Measurements from ENCODE around the gene PSPN.

DNA sequence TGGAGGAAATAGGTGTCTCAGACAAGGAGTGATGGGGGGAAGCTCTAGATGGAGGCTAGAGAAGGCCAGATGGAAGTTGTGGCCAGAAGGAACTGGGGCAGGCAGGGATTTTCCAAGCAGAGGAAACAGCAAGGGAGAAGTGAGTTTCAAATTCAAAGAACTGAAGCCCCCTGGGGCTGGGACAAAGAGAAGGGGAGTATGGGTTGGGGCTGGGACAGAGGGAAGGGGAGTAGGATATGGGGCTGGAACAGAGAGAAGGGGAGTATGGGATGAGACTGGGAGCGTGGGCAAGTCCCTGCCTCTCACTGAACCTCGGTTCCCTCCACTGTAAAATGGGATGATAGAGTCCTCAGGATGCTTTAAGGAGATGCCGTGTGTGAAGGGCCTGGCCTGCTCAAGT, 19.1 kb upstream of the PSPN start:
- TF ChIP-seq TCF7 (CRISPR knock-in tag; IDR thresholded peaks at IDR 0.05; ENCODE audit: low read depth) (no peak), CTCF (IDR thresholded peaks at IDR 0.05) (no peak), ZNF219 (CRISPR knock-in tag; IDR thresholded peaks at IDR 0.05; ENCODE audit: borderline replicate concordance) (no peak), TEAD1 (CRISPR knock-in tag; IDR thresholded peaks at IDR 0.05) (no peak), FOXK1 (CRISPR knock-in tag; IDR thresholded peaks at IDR 0.05) (no peak), CREB1 (CRISPR knock-in tag; IDR thresholded peaks at IDR 0.05) (no peak), GABPB1 (CRISPR knock-in tag; IDR thresholded peaks at IDR 0.05) (no peak), ATF1 (CRISPR knock-in tag; IDR thresholded peaks at IDR 0.05) (no peak), IRF2 (CRISPR knock-in tag; IDR thresholded peaks at IDR 0.05; ENCODE audit: borderline replicate concordance, low read depth) (no peak), FOXJ3 (CRISPR knock-in tag; IDR thresholded peaks at IDR 0.05; ENCODE audit: borderline replicate concordance) (no peak), ZMAT4 (CRISPR knock-in tag; IDR thresholded peaks at IDR 0.05) (no peak)
- TF ChIP-seq, protein P1, sequence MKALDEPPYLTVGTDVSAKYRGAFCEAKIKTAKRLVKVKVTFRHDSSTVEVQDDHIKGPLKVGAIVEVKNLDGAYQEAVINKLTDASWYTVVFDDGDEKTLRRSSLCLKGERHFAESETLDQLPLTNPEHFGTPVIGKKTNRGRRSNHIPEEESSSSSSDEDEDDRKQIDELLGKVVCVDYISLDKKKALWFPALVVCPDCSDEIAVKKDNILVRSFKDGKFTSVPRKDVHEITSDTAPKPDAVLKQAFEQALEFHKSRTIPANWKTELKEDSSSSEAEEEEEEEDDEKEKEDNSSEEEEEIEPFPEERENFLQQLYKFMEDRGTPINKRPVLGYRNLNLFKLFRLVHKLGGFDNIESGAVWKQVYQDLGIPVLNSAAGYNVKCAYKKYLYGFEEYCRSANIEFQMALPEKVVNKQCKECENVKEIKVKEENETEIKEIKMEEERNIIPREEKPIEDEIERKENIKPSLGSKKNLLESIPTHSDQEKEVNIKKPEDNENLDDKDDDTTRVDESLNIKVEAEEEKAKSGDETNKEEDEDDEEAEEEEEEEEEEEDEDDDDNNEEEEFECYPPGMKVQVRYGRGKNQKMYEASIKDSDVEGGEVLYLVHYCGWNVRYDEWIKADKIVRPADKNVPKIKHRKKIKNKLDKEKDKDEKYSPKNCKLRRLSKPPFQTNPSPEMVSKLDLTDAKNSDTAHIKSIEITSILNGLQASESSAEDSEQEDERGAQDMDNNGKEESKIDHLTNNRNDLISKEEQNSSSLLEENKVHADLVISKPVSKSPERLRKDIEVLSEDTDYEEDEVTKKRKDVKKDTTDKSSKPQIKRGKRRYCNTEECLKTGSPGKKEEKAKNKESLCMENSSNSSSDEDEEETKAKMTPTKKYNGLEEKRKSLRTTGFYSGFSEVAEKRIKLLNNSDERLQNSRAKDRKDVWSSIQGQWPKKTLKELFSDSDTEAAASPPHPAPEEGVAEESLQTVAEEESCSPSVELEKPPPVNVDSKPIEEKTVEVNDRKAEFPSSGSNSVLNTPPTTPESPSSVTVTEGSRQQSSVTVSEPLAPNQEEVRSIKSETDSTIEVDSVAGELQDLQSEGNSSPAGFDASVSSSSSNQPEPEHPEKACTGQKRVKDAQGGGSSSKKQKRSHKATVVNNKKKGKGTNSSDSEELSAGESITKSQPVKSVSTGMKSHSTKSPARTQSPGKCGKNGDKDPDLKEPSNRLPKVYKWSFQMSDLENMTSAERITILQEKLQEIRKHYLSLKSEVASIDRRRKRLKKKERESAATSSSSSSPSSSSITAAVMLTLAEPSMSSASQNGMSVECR (CRISPR knock-in tag; IDR thresholded peaks at IDR 0.05; ENCODE audit: borderline replicate concordance) = no peak
